Femur (tissue), 1 donor: ENCODE results near the gene KIFC3.
"Not testable (repeated sequence)": the region's sequence is repeated elsewhere in the genome, so short reads cannot be mapped to it uniquely, and the experiment has no call there.

Experiments
- DNase-seq: peaks from one replicate; pipeline ENCODE4 v3.0.0-alpha.2; 2017

The KIFC3 gene

GRCh38 chr16:57801809-57802340, 416 bp downstream of the KIFC3 start:
- peak; percentile 59 for DNase-seq

- DNase-seq, result no peak
Measured at GRCh38 chr16:57801098-57801808, 1.0 kb downstream of the KIFC3 start.

- no peak for DNase-seq
Measured at GRCh38 chr16:57800200-57801097, 1.8 kb downstream of the KIFC3 start.

GRCh38 chr16:57799600-57800199, 2.6 kb downstream of the KIFC3 start:
- no peak for DNase-seq

GRCh38 chr16:57798953-57799599, 3.2 kb downstream of the KIFC3 start:
- no peak for DNase-seq

- no peak for DNase-seq
Measured at GRCh38 chr16:57798267-57798810, 4.0 kb downstream of the KIFC3 start.

- DNase-seq, result peak; percentile 45
Measured at GRCh38 chr16:57797526-57798266, 4.6 kb downstream of the KIFC3 start.

GRCh38 chr16:57797216-57797525, 5.1 kb downstream of the KIFC3 start:
- no peak for DNase-seq

DNA sequence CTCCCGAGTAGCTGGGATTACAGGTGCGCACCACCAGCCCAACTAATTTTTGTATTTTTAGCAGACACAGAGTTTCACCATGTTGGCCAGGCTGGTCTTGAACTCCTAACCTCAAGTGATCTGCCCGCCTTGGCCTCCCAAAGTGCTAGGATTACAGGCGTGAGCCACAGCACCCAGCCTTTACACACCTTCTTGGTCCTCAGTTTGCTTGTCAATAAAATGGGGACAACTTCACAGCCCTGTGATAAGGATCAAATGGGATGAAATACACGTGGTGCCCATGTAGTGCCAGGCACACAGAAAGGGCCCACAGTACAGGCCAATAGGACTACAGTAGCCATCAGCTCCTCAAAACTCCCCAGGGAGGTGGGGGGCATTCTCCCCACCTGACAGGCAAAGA, 6.3 kb downstream of the KIFC3 start:
- not testable (repeated sequence) for DNase-seq

DNA sequence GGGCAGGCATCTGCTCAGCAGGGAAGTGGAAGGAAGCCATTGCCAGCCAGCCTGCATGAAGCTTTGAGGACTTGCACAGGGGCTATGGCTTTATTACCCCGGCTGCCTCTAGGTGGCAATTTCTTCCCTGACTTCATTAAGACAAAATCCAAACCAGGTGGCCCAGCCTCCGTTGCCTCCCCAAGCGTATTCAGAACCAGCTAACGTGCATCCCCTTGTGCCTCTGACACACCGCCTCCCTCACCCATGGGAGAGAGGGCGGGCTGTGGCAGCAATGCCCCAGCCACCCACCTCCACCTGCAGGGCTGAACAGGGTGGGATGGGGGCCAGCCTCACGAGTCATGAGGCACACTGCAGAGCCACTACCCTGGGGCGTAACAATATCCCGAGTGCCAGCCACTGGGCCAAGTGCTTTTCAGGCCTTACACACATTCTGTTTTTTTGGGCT, 6.8 kb downstream of the KIFC3 start:
- DNase-seq, result peak; percentile 53

DNA sequence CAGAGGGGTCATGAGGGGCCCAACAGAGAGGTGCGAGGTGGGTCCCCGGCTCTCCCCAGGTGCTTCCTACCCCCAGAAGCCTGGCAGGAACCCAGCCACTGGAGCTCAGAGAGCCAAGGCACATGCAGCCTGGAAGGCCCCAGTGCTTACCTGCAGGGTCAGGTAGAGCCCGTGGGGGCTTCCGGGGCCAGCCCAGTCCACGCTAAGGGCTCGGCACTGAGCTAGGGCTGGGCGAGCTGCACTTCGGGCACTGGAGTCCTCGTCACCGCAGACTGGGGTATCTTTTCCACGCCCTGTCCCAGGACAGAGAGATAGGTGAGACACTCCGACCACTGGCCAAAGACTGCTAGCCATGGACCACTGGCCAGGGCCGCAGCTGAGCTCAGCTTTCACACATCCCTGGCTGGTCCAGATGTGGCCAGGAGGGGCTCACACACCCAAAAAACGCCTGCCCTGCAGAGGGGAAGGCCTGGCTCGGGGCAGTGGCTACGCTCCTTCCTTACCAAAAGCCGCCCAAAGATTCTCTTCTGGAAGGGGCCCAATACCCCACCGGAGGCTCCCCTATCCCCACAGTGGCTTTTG, 7.4 kb downstream of the KIFC3 start:
- peak; percentile 11 for DNase-seq

DNA sequence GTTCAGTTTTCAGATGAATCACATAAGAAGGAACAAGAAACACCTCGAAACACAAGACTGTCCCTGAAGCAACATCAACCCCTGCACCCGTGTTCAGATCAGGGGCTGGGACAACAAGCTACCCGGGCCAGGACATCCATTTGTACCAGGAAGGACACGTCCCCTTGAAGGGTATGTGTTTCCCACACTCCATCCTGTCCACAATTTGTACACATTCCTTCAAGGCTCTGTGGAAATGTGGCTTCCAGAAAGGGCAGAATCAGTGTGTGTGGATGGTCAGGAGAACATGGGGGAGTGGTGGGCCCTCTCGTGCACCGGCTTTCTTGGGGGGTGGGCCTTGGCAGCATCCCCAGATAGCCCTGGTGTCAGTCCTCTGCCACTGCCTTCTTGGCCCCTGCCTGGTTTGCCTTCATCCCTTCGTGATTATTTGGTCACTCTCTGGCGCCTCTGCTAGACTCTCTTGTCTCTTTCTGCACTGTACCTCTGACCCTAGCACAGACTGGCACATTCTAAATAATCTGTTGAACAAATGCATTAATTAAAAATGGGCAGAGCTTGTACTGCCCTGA, 10.3 kb downstream of the KIFC3 start:
- DNase-seq, result peak; percentile 33

DNA sequence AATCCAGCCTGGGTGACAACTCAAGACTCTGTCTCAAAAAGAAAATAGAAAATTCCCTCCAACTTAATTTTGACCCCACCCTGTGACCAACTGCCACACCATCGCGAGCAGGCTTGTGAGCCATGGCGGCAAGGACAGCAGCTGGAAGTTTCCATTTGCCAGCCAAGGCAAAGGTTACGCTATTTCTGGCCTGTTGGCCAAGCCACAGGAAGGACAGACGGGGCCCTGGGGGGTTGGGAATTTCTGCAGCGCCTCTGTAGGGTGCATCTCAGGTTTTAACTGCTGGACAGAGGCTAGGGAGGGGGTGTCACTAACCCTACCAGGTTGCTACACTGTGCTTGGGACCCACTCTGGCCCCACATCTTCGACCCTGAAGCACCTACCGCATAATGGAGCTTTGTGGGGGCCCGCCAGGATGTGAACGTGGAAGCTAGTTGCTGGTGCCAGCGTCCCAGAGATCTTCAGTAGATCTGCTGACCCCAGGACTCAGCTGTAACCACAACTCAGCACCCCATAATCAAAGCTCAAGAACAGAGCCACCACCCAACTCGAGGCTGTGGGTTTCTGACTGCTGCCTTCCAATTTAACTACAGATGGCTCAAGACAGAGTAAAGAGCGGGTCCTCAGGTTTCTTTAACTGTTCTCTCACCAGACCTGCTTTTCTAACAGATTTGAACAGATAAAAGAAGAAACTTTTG, 10.9 kb downstream of the KIFC3 start:
- peak; percentile 77 for DNase-seq

GRCh38 chr16:57788951-57789350, 13.3 kb downstream of the KIFC3 start:
- no peak for DNase-seq

DNA sequence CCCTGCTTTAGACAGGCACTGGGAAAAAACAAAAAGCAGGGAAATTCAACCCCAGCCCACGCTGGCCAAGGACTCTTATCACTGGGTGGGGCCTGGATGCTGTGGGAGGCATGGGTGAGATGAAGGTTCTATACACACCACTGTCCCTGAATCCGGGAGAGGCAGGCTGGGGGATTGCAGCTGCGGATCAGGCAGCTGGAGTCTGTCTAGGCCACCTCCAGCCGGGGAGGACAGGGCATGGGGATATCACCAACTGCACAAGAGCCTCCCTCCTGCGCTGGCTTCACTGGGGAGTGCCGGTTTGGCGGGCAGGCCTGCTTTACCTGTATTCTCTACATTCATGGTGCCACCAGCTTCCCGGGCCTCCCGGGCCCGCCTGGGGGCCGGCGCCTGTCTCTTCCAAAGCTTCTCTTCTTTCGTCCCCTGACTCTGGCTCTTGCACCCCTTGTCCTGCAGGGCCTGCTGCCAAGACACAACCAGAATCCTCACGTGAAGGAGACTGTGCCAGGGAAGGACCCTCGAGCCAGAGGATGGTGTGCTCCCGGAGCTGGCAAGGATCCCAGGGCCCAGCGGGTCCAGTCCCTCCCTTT, 13.9 kb downstream of the KIFC3 start:
- DNase-seq, result no peak

- no peak for DNase-seq
Measured at GRCh38 chr16:57787519-57787905, 14.8 kb downstream of the KIFC3 start.

DNA sequence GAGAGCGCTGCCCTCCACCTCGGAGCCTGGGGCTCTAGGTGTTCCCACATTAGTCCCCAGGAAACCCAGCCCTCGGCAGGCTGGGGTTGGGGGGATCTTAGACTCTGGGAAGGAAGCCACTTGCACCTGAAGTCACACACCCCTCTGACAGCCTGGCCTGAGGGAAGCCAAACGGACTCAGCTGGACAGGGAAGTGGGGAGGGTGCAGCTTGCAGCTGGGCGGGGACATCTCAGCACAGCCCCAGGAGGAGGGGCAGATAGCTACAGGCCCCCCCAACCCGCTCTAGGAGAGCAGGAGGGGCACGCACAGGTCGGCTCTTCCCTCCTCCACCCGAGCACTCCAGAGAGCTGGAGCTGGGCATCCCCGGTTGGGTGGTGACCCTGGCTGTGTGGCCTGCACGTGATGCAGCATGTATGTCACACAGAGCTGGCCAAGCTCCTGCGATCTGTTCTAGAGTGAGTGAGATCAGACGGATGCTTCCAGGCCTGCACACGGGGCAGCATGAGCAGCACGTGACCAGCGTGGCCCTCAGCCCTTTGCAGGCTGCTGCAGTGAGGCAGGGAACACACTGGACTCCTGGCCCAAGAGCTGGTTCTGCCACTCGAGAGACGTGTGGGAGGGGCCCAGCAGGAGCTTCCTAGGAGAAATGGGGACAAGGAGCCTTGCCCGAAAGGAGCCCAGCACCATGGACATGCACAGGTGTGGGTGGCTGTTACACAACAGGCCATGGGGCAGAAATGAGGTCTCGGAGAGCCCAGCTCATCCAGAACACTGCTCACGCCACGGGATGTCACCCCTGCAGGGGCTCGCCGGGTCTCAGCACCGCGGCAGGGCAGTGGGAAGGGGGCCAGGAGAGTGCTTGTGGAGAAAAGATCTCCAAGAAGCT, 15.4 kb downstream of the KIFC3 start:
- DNase-seq, result no peak

DNA sequence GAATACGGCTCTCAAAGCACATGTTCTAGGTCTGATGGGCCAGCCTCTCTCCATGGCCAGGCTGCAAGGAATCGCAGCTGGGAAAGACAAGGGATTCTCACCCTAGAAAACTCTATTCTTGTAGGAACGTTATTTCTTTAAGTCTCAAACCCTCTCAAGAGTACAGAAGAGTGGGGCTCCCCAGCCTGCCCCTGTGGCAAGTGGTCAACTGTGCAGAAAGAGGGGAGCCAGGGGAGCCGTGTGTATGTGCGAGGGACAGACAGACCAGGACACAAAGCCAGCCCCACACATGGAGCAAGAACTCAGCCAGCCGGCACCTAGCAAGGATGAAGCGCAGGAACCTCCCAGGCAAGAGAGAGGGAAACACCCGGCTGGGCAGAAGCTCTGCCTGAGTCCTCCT, 16.4 kb downstream of the KIFC3 start:
- no peak for DNase-seq

- no peak for DNase-seq
Measured at GRCh38 chr16:57785385-57785784, 16.9 kb downstream of the KIFC3 start.
